H1 (cell line): ENCODE measurements around the gene MATN4. TPM values are rescaled to one million over a fixed set of nuclear protein-coding genes. Genes with fewer than 3 reads are reported as not detected.

ENCODE experiments used
- CTCF ChIA-PET: fragments of 300-600 bp; sonication (Branson Sonifier 250); formaldehyde crosslinking; loops from one replicate; lab custom pipeline; 2021; ENCODE audit not compliant: partially characterized antibody; lab: Charles Lee
- POLR2A ChIA-PET: fragments of 300-600 bp; sonication (Branson Sonifier 250); formaldehyde crosslinking; loops from one replicate; lab custom pipeline; 2021; ENCODE audit warnings: inconsistent platforms; ENCODE audit not compliant: partially characterized antibody; lab: Charles Lee
- DNase-seq, 2 experiments: peaks; one replicate each; pipeline versions ENCODE4 v3.0.0 to v3.0.0-alpha.2; 2010 to 2022; ENCODE audit warnings: low spot score in 2 of 2, low read depth in 1 of 2, mixed read lengths in 1 of 2
- FAIRE-seq: peaks from 2 replicates; lab custom pipeline; 2011; peaks lifted over from hg19 to GRCh38; lab: Jason Lieb, UNC
- H2AFZ ChIP-seq: 2 replicates; pipeline ENCODE4 v1.8.1; 2012; ENCODE audit warnings: low read length, inconsistent platforms
- H2AK5ac ChIP-seq: 2 replicates; pipeline ENCODE4 v1.6.1; 2013; ENCODE audit warnings: low read depth, low read length
- H2BK120ac ChIP-seq: replicated peaks from 2 replicates; pipeline ENCODE3; 2013; ENCODE audit warnings: low read depth, low read length, inconsistent platforms
- H2BK12ac ChIP-seq: 2 replicates; pipeline ENCODE4 v1.6.1; 2013; ENCODE audit warnings: low read depth, low read length
- H2BK15ac ChIP-seq: 2 replicates; pipeline ENCODE4 v1.6.1; 2013; ENCODE audit warnings: low read length
- H2BK20ac ChIP-seq: 2 replicates; pipeline ENCODE4 v1.6.1; 2013; ENCODE audit warnings: low read length
- H2BK5ac ChIP-seq: 2 replicates; pipeline ENCODE4 v1.6.1; 2013; ENCODE audit warnings: low read depth, low read length
- H3K14ac ChIP-seq: 2 replicates; pipeline ENCODE4 v1.6.1; 2013; ENCODE audit warnings: inconsistent platforms; ENCODE audit not compliant: insufficient read length
- H3K18ac ChIP-seq: 2 replicates; pipeline ENCODE4 v1.6.1; 2013; ENCODE audit warnings: low read length; ENCODE audit errors: extremely low read depth
- H3K23ac ChIP-seq: 2 replicates; pipeline ENCODE4 v1.6.1; 2013; ENCODE audit warnings: inconsistent platforms; ENCODE audit not compliant: insufficient read length
- H3K23me2 ChIP-seq: 2 replicates; pipeline ENCODE4 v1.6.1; 2013; ENCODE audit warnings: low read depth, low read length
- H3K27ac ChIP-seq: 2 replicates; pipeline ENCODE4 v1.6.1; 2011; ENCODE audit warnings: low read depth, low read length, inconsistent platforms
- H3K27me3 ChIP-seq, 4 experiments: replicated peaks in 1 of 4; 1 replicate in 1 of 4; 2 replicates in 3 of 4; pipeline versions ENCODE4 v1.6.1 to v1.8.1; 2011 to 2013; ENCODE audit warnings: low read length in 3 of 4, mild to moderate bottlenecking in 3 of 4, inconsistent platforms in 2 of 4, mixed read lengths in 2 of 4, moderate library complexity in 1 of 4; ENCODE audit not compliant: control insufficient read depth in 3 of 4, insufficient read depth in 3 of 4; ENCODE audit errors: extremely low read depth in 1 of 4
- H3K36me3 ChIP-seq, 4 experiments: 2 replicates each; pipeline versions ENCODE4 v1.6.1 to v1.8.1; 2011 to 2013; ENCODE audit warnings: mild to moderate bottlenecking in 4 of 4, low read length in 3 of 4, moderate library complexity in 2 of 4, control low read depth in 1 of 4, inconsistent platforms in 1 of 4; ENCODE audit not compliant: insufficient read depth in 4 of 4, control insufficient read depth in 2 of 4
- H3K4ac ChIP-seq: replicated peaks from 2 replicates; pipeline ENCODE3; 2013; ENCODE audit warnings: low read length, low read depth, mixed read lengths, inconsistent platforms; ENCODE audit not compliant: insufficient read length
- H3K4me1 ChIP-seq, 4 experiments: replicated peaks in 1 of 4; 1 replicate in 1 of 4; 2 replicates in 3 of 4; pipeline versions ENCODE4 v1.6.1 to v1.8.1; 2011 to 2013; ENCODE audit warnings: low read length in 3 of 4, inconsistent platforms in 2 of 4, mixed read lengths in 1 of 4; ENCODE audit not compliant: insufficient read depth in 4 of 4, control insufficient read depth in 3 of 4
- H3K4me2 ChIP-seq, 2 experiments: 2 replicates each; pipeline versions ENCODE4 v1.6.1 to v1.8.1; 2011 to 2013; ENCODE audit warnings: low read depth in 2 of 2, low read length in 2 of 2, control low read depth in 1 of 2, inconsistent platforms in 1 of 2, mild to moderate bottlenecking in 1 of 2; ENCODE audit not compliant: insufficient read depth in 1 of 2
- H3K4me3 ChIP-seq, 4 experiments: fragments of 200-600, 300-600 bp in 1 of 4; sonication (generic), shearing (Covaris generic), sonication (Bioruptor Twin) in 1 of 4; 2 replicates each; pipeline versions ENCODE4 v1.5.1 to v1.8.1; 2011 to 2016; ENCODE audit warnings: low read length in 4 of 4, low read depth in 3 of 4, control low read depth in 2 of 4, inconsistent platforms in 2 of 4, mild to moderate bottlenecking in 2 of 4, mixed read lengths in 1 of 4, moderate library complexity in 1 of 4; ENCODE audit not compliant: insufficient read depth in 2 of 4; ENCODE audit errors: extremely low read depth in 1 of 4
- H3K56ac ChIP-seq: replicated peaks from 2 replicates; pipeline ENCODE3; 2013; ENCODE audit warnings: low read depth, mild to moderate bottlenecking, mixed read lengths, low read length, inconsistent platforms; ENCODE audit not compliant: insufficient read length
- H3K79me1 ChIP-seq: 2 replicates; pipeline ENCODE4 v1.6.1; 2013; ENCODE audit warnings: low read depth, low read length, control low read depth
- H3K79me2 ChIP-seq, 2 experiments: 2 replicates each; pipeline versions ENCODE4 v1.6.1 to v1.8.1; 2012 to 2013; ENCODE audit warnings: low read length in 2 of 2, mild to moderate bottlenecking in 2 of 2, inconsistent platforms in 1 of 2; ENCODE audit not compliant: insufficient read depth in 2 of 2, control insufficient read depth in 1 of 2
- H3K9ac ChIP-seq, 4 experiments: replicated peaks in 1 of 4; 1 replicate in 1 of 4; 2 replicates in 3 of 4; pipeline versions ENCODE4 v1.6.1 to v1.8.1; 2011 to 2013; ENCODE audit warnings: low read depth in 3 of 4, low read length in 3 of 4, control low read depth in 2 of 4, mild to moderate bottlenecking in 2 of 4, moderate library complexity in 2 of 4, inconsistent platforms in 1 of 4; ENCODE audit errors: extremely low read depth in 1 of 4
- H3K9me3 ChIP-seq, 2 experiments: 2 replicates each; pipeline versions ENCODE4 v1.6.1 to v1.8.1; 2012 to 2013; ENCODE audit warnings: mild to moderate bottlenecking in 2 of 2, moderate library complexity in 2 of 2, control low read depth in 1 of 2, inconsistent platforms in 1 of 2, low read depth in 1 of 2, low read length in 1 of 2, mixed read lengths in 1 of 2; ENCODE audit not compliant: insufficient read depth in 2 of 2
- H4K20me1 ChIP-seq, 2 experiments: replicated peaks in 1 of 2; 2 replicates each; pipeline versions ENCODE3 to v1.8.1; 2011 to 2013; ENCODE audit warnings: inconsistent platforms in 2 of 2, low read length in 2 of 2, mild to moderate bottlenecking in 1 of 2; ENCODE audit not compliant: insufficient read depth in 2 of 2, control insufficient read depth in 1 of 2
- H4K5ac ChIP-seq: 2 replicates; pipeline ENCODE4 v1.6.1; 2013; ENCODE audit warnings: low read length, low read depth, mixed read lengths, inconsistent platforms; ENCODE audit not compliant: insufficient read length
- H4K8ac ChIP-seq: 2 replicates; pipeline ENCODE4 v1.8.0; 2013; ENCODE audit warnings: mild to moderate bottlenecking, moderate library complexity, low read length, inconsistent platforms; ENCODE audit not compliant: insufficient read depth; ENCODE audit errors: extremely low read depth
- H4K91ac ChIP-seq: replicated peaks from 2 replicates; pipeline ENCODE3; 2013; ENCODE audit warnings: low read length, mixed read lengths, inconsistent platforms; ENCODE audit not compliant: insufficient read length
- JUND ChIP-seq: IDR thresholded peaks from 2 replicates; pipeline ENCODE4 v1.6.1; 2011; ENCODE audit warnings: mild to moderate bottlenecking, improper control_type of control experiment, low read length
- WGBS, 2 experiments: shearing (Covaris generic) in 1 of 2; methylation state at CpG; one replicate each; pipeline versions ENCODE4 v1.1.6 to v1.1.7; 2013 to 2015; ENCODE audit warnings: low lambda C conversion rate in 2 of 2, mixed read lengths in 2 of 2, inconsistent platforms in 1 of 2, low coverage in 1 of 2, missing lambda C conversion rate in 1 of 2; ENCODE audit not compliant: insufficient replicate concordance in 2 of 2, insufficient coverage in 1 of 2, insufficient read length in 1 of 2; ENCODE audit errors: extremely low coverage in 1 of 2, missing lambda C conversion rate in 1 of 2; 5-methylcytosine and 5-hydroxymethylcytosine counted together
- polyA plus RNA-seq, 7 experiments: library from polyadenylated mRNA; depleted of rRNA in 3 of 7; stranded (reverse) in 5 of 7; unstranded in 2 of 7; fragments of >200 nt in 5 of 7; fragments of 200-250 nt in 2 of 7; gene quantifications; 1 replicate in 5 of 7; 2 replicates in 1 of 7; 4 replicates in 1 of 7; pipeline versions ENCODE4 v1.2.1 to v1.2.3, GENCODE V29; 2011 to 2013; ENCODE audit warnings: missing spikeins in 2 of 7, mixed read lengths in 2 of 7
- total RNA-seq: library from RNA; stranded (reverse); fragmentation: NEBNext Ultra II Directional; extraction: Animal tissue kit (Norgen Biotek cat#: 25700); gene quantifications from 2 replicates; pipeline ENCODE4 v1.2.1, GENCODE V29; 2021

MATN4 gene
- total and polyA plus RNA-seq, 2 of the 8 experiments (the other 6 are each of a cell fraction or from before 2014, with no cell fraction given): 2.1 to 4.4 TPM

- Histone ChIP-seq H4K5ac (no peak overlapping the region), H3K4ac (no peak overlapping the region), H3K18ac (no peak overlapping the region), H4K8ac (no peak overlapping the region), H3K4me1 (peaks cover 0 to 5% (median 2%) of the 10 kb centered on the region in 4 experiments; a peak in 5 of 7 replicates), H3K79me1 (no peaks in the 10 kb centered on the region), H3K27me3 (no peaks in the 10 kb centered on the region), H4K91ac (no peak overlapping the region), H3K23me2 (no peaks in the 10 kb centered on the region), H2BK15ac (no peak overlapping the region), H3K9me3 (no peaks in the 10 kb centered on the region), H3K9ac (no peak overlapping the region), H2BK20ac (no peak overlapping the region), H3K56ac (no peak overlapping the region), H3K4me3 (no peak overlapping the region), H3K79me2 (no peaks in the 10 kb centered on the region), H2AK5ac (no peak overlapping the region), H3K36me3 (no peaks in the 10 kb centered on the region), H3K27ac (no peak overlapping the region), H3K23ac (no peak overlapping the region), H4K20me1 (no peaks in the 10 kb centered on the region), H2BK5ac (no peak overlapping the region), H3K14ac (no peak overlapping the region), H2BK120ac (no peak overlapping the region), H2BK12ac (no peak overlapping the region), H3K4me2 (no peak overlapping the region), H2AFZ (no peak overlapping the region)
- no peak for TF ChIP-seq JUND
- ChIA-PET POLR2A (interaction anchor here (0.7 kb wide), 1 partner anchor 551 kb away, joined by 3 read pairs; no protein-coding TSS in a partner anchor), CTCF (interaction anchor here (1.0 to 1.1 kb wide), 2 partner anchors 9 to 11 kb away, joined by 3 read pairs; partner anchors contain the start of gene SLPI)
- no peak for FAIRE-seq
- 91% methylated on average over 3 of the region's 3 CpGs; no CpG with 5 or more reads in 1 of the 2 experiments for WGBS, 2 experiments
- DNase-seq: no peak
Observed at GRCh38 chr20:45263556-45264266, 44.4 kb downstream of the MATN4 start.
